Breast epithelium (tissue), 4 donors: ENCODE measurements around the gene TYW3. TPM values are rescaled to one million over a fixed set of nuclear protein-coding genes. Genes with fewer than 3 reads are reported as not detected.

ENCODE experiments used
- DNase-seq, 2 donors: peaks; one replicate each; pipeline ENCODE4 v3.0.0-alpha.2; 2019; ENCODE audit warnings: low spot score in 2 of 2
- H3K27ac ChIP-seq, 2 donors: fragments of 200-600 bp; sonication (generic) in 1 of 2; one replicate each; pipeline ENCODE4 v1.5.1; 2016 to 2019; ENCODE audit warnings: mild to moderate bottlenecking in 1 of 2
- H3K27me3 ChIP-seq, 2 donors: fragments of 200-600 bp; sonication (generic) in 1 of 2; one replicate each; pipeline versions ENCODE4 v1.5.1 to v1.6.0; 2017 to 2019; ENCODE audit warnings: control low read depth in 1 of 2, mild to moderate bottlenecking in 1 of 2
- H3K36me3 ChIP-seq: fragments of 200-600 bp; one replicate; pipeline ENCODE4 v1.5.1; 2019
- H3K4me1 ChIP-seq, 2 donors: fragments of 200-600 bp; sonication (generic); one replicate each; pipeline ENCODE4 v1.5.1; 2016 to 2019; ENCODE audit warnings: control low read depth in 1 of 2
- H3K4me3 ChIP-seq, 3 donors: fragments of 200-600 bp; sonication (generic); 1 replicate in 2 of 3; 2 replicates in 1 of 3; pipeline ENCODE4 v1.5.1; 2016 to 2019; ENCODE audit warnings: mild to moderate bottlenecking in 3 of 3, moderate library complexity in 2 of 3
- H3K9me3 ChIP-seq, 2 donors: fragments of 200-600 bp; sonication (generic) in 1 of 2; one replicate each; pipeline ENCODE4 v1.5.1; 2016 to 2019; ENCODE audit warnings: control low read depth in 1 of 2
- CTCF ChIP-seq, 3 donors: fragments of 450-650 bp; IDR thresholded peaks; one replicate each; pipeline ENCODE4 v1.5.1; 2016 to 2017; ENCODE audit warnings: antibody characterized with exemption in 3 of 3, mild to moderate bottlenecking in 3 of 3, moderate library complexity in 3 of 3
- POLR2A ChIP-seq: fragments of 450-650 bp; IDR thresholded peaks from one replicate; pipeline ENCODE4 v1.6.1; 2016; ENCODE audit warnings: antibody characterized with exemption, mild to moderate bottlenecking, moderate library complexity
- POLR2AphosphoS5 ChIP-seq, 3 donors: sonication (generic); formaldehyde crosslinking; IDR thresholded peaks; one replicate each; pipeline ENCODE4 v1.6.1; 2017; ENCODE audit warnings: antibody characterized with exemption in 3 of 3
- intact Hi-C: fragments of 100-400 bp; cut with DNase I; formaldehyde crosslinking; loops from one replicate; pipeline ENCODE4 v1.15.1; 2023; ENCODE audit warnings: low total_unique reads
- total RNA-seq, 3 donors: library from RNA; depleted of rRNA; stranded (reverse); fragments of >200 nt; gene quantifications; one replicate each; pipeline ENCODE4 v1.1.0, GENCODE V29; 2016

Gene TYW3
- total RNA-seq, 3 donors from 2014 or later = 15.5 to 17.9 (median 16.1) TPM

- Histone ChIP-seq H3K4me3 (no peak overlapping the region), H3K27ac (no peak overlapping the region), H3K36me3 (no peaks in the 10 kb centered on the region), H3K9me3 (no peaks in the 10 kb centered on the region), H3K4me1 (no peaks in the 10 kb centered on the region), H3K27me3 (no peaks in the 10 kb centered on the region)
- TF ChIP-seq POLR2AphosphoS5 (IDR thresholded peaks at IDR 0.05) (no peak), CTCF (IDR thresholded peaks at IDR 0.05) (no peak), POLR2A (no peak)
- DNase-seq = no peak
- intact Hi-C loops = no loop called here
Measured at GRCh38 chr1:74703386-74704182, 29.4 kb upstream of the TYW3 start.

GRCh38 chr1:74712881-74713280 is 20.1 kb upstream of the TYW3 start:
- Histone ChIP-seq H3K36me3 (peaks cover 11% of the 10 kb centered on the region), H3K27ac (no peak overlapping the region), H3K27me3 (no peaks in the 10 kb centered on the region), H3K9me3 (no peaks in the 10 kb centered on the region), H3K4me1 (no peaks in the 10 kb centered on the region), H3K4me3 (no peak overlapping the region)
- no peak for TF ChIP-seq POLR2AphosphoS5 (IDR thresholded peaks at IDR 0.05)
- TF ChIP-seq CTCF (IDR thresholded peaks at IDR 0.05) = no peak
- TF ChIP-seq POLR2A = no peak
- DNase-seq = no peak
- intact Hi-C loops = no loop called here

GRCh38 chr1:74713849-74714248 is 19.1 kb upstream of the TYW3 start:
- peaks cover 11% of the 10 kb centered on the region for H3K36me3 ChIP-seq
- DNase-seq = no peak
- no peaks in the 10 kb centered on the region for H3K27me3 ChIP-seq
- intact Hi-C loops = no loop called here
- no peaks in the 10 kb centered on the region for H3K9me3 ChIP-seq
- no peak overlapping the region for H3K4me3 ChIP-seq
- no peak for TF ChIP-seq POLR2AphosphoS5 (IDR thresholded peaks at IDR 0.05)
- TF ChIP-seq CTCF (IDR thresholded peaks at IDR 0.05) = no peak
- no peak for TF ChIP-seq POLR2A
- no peak overlapping the region for H3K27ac ChIP-seq
- H3K4me1 ChIP-seq = no peaks in the 10 kb centered on the region

- H3K36me3 ChIP-seq = peaks cover 11% of the 10 kb centered on the region
- intact Hi-C loops = no loop called here
- no peaks in the 10 kb centered on the region for H3K4me1 ChIP-seq
- TF ChIP-seq POLR2A (no peak), POLR2AphosphoS5 (IDR thresholded peaks at IDR 0.05) (no peak), CTCF (IDR thresholded peaks at IDR 0.05) (no peak)
- no peak overlapping the region for H3K4me3 ChIP-seq
- no peaks in the 10 kb centered on the region for H3K27me3 ChIP-seq
- H3K27ac ChIP-seq = no peak overlapping the region
- no peaks in the 10 kb centered on the region for H3K9me3 ChIP-seq
- no peak for DNase-seq
Measured at GRCh38 chr1:74714429-74715235, 18.3 kb upstream of the TYW3 start.

- DNase-seq = no peak
- TF ChIP-seq CTCF (IDR thresholded peaks at IDR 0.05) (no peak), POLR2A (no peak)
- no peaks in the 10 kb centered on the region for H3K9me3 ChIP-seq
- no peak overlapping the region for H3K4me3 ChIP-seq
- H3K36me3 ChIP-seq = peaks cover 6% of the 10 kb centered on the region
- no peaks in the 10 kb centered on the region for H3K27me3 ChIP-seq
- intact Hi-C loops = no loop called here
- H3K4me1 ChIP-seq = no peaks in the 10 kb centered on the region
- H3K27ac ChIP-seq = no peak overlapping the region
Measured at GRCh38 chr1:74715236-74715502, 17.8 kb upstream of the TYW3 start.
